GM18858 (cell line): ENCODE results near the gene PFKL.
"Not testable (repeated sequence)": the region's sequence is repeated elsewhere in the genome, so short reads cannot be mapped to it uniquely, and the experiment has no call there.

Source experiments
- ATAC-seq: cut with Tn5 transposase; IDR thresholded peaks from one replicate; pipeline ENCODE4 v1.9.1; 2021; ENCODE audit not compliant: unreplicated experiment

The PFKL gene

DNA sequence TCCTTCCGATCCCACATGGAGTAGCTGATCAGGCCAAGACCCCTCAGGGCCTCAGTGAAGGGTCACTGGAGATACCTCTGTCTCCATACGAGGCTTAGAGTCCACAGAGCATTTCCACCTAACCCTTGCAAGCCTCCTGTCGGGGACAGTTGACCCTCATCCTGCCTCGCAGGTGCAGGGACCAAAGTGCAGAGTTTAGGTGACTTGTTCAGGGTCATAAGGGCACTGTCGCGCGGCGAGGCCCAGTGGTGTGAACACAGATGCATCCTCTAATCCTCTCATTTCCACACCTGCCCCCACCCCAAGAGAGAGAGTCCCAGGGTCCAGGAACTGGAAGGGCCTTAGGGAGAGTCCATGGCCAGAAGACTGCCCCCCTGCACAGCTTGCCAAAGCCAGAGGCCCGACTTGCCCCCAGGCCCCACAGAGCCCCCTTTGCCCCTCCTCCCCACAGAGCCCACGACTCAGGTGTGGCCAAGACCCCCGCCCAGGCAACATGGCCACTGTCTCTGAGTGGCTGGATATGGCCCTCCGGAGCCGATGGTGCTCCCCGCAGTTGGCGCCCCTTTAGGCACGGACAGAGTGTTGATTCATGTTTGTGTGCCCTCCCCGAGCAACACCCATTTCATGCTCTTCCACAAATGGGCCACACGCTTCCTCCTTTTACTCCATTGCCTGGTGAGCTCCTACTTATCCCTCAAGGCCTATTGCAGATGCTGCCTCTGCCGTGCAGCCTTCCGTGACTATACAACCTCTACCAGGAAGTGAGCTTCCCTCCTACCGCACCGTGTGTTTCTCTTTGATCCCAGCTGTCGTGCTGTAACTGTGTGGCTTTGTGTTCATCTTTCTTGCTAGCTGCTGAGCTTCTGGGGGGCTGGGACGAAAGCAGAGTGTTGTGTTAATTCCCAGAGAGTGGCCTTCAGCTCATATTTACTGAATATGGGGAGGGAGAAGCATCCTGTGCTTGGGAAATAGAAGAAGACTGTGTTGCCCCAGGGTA, 55.2 kb downstream of the PFKL start:
- no peak for ATAC-seq

DNA sequence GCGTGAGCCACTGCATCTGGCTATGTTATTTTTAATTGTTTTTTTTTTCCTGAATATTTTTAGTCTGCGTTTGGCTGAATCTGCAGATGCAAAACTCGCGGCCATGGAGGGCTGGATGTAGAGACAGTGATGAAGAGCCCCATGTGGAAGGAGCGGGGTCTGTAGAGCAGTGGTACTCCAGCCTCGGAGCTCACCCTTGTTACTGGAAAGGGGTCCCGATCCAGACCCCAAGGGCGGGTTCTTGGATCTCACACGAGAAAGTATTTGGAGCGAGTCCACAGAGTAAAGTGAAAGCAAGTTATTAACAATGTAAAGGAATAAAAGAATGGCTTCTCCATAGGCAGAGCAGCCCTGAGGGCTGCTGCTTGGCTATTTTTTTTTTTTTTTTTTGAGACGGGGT, 56.3 kb downstream of the PFKL start:
- no peak for ATAC-seq

DNA sequence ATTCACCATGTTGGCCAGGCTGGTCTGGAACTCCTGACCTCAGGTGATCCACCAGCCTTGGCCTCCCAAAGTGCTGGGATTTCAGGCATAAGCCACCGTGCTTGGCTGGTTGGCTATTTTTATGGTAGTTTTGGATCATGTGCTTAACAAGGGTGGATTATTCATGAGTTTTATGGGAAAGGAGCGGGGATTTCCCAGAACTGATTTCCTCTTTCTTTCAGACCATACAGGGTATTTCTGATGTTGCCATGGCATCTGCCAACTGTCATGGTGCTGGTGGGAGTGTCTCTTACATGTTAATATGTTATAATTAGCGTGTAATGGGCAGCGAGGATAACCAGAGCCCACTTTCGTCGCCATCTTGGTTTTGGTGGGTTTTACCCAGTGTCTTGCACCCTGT, 56.8 kb downstream of the PFKL start:
- ATAC-seq, result no peak

DNA sequence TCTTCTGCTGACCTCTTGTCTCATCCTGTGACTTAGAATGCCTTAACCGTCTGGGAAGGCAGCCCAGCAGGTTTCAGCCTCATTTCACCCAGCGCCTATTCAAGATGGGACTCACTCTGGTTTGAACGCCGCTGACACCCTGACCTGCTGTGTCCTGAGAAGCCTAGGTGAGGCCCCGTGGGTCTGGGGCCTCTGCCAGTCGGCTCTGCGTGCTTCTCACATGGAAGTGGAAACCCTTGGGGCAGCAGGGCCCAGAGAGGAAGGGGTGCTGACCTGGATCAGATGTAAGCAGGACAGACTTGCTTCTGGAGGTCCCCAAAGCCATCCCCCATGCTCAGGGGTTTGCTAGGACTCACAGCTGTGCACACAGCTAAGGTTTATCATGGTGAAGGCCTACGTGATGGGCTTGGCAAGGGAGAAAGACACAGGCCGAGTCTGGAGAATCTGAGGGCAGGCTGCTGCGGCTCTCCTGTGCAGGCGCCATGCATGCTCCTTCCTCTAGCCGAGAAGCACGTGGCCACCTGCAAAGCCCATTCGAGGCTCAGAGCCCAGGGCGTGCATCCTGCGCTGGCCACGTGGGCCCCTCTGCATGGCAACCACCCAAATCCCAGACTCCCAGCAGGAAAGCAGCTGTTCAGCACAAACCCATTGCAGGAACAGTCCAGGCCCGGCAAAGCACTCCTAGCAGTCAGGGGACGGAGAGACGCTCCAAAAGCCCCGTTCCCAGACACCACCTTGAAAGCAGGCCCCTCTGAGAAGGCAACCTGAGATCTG, 57.4 kb downstream of the PFKL start:
- no peak for ATAC-seq

DNA sequence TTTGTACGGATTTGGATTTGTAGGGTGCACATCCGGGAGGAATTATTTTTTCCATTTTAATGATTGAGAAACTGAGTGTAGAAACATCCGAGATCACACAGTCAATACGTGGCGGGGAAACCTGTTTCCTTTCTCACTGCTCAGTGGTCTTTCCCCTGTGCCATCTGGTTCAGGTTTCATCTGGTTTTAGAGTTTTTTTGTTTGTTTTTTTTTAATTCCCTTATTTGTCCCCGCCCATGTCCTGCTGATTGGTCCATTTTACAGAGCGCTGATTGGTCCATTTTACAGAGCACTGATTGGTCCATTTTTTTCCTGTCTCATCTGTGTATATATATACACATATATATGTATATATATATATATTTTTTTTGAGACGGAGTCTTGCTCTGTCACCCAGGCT, 59.5 kb downstream of the PFKL start:
- no peak for ATAC-seq

DNA sequence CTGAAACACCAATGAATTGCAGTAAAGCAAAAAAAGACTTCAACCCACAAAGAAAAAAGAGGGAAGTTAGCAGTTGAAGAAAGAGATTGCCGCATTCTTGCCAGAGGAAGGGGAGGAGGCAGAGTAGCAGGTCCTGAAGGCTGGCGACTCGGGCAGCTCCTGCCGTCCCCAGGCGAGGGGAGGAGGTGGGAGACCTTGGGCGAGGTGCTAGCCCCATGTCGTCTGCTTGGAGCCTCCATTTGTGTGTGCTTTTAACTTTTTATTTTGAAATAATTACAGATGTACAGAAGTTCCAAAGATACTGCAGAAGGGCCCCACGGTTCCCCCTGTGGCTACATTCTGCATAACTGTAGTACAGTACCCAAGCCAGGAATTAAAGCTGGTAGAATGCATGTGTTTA, 60.3 kb downstream of the PFKL start:
- no peak for ATAC-seq

DNA sequence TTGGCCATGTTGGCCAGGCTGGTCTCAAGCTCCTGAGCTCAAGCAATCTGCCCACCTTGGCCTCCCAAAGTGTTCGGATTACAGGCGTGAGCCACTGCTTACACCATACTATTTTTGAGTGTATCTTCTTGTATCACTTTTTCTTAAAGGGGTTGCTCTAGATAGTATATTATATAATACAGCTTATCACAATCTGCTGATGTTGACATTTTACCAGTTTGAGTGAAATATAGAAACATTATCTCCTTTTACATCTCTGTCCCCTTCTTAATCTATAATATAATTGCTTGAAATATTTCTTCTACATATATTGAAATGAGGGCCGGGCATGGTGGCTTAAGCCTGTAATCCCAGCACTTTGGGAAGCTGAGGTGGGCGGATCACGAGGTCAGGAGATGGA, 62.0 kb downstream of the PFKL start:
- not testable (repeated sequence) for ATAC-seq

DNA sequence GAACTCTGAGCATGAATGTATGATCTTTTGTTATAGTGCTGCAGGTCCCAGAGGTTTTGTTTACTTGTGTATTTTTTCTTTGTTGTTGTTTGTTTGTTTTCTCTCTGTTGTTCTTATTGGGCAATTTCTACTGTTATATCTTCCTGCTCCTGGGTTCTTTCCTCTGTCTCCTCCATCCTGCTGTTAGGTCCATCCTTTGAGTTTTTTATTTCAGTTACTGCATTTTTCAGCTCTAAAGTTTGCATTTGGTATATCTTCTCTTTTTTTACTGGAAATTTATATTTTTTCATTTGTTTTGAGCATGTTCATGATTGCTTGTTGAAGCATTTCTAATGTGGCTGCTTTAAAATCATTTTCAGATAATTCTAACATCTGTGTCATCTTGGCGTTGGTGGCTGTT, 63.4 kb downstream of the PFKL start:
- ATAC-seq, result no peak

DNA sequence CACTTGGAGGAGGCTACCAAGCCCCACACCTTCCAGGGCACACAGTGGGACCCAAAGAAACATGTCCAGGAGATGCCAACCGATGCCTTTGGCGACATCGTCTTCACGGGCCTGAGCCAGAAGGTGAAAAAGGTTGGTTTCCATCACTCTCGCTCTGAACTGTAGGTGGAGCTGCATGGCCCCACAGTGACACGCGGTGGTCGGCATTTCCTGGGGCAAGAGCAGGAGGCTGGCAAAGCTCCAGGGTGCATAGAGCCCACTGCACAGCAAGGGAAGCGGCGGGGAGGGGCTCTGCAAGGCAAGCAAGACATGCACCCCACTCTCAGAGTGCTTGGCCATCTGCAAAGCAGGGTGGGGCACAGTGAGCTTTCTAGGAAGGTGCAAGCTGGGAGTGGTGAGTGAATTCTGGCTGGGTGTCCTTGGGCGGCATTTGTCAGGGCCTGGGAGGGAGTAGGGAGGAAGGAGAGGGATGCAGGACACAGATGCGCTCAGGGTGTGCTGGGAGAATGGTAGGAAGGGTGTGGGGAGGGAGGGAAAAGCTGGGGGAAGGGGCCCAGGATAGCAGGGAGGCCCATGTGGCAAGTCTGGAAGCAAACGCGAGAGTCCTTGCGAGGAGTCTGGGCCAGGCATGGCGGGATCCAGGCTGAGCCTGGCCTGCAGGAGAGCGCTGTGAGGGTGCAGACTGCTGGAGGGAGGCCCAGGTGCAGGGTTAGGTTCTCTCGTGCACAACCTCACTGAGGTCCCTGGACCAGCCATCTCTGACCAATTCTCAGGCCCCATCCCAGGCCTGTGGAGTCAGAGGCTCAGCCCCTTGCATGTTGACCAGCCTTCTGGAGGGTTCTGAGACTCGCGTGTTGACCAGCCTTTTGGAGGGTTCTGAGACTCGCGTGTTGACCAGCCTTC, 64.5 kb downstream of the PFKL start:
- ATAC-seq, result no peak

DNA sequence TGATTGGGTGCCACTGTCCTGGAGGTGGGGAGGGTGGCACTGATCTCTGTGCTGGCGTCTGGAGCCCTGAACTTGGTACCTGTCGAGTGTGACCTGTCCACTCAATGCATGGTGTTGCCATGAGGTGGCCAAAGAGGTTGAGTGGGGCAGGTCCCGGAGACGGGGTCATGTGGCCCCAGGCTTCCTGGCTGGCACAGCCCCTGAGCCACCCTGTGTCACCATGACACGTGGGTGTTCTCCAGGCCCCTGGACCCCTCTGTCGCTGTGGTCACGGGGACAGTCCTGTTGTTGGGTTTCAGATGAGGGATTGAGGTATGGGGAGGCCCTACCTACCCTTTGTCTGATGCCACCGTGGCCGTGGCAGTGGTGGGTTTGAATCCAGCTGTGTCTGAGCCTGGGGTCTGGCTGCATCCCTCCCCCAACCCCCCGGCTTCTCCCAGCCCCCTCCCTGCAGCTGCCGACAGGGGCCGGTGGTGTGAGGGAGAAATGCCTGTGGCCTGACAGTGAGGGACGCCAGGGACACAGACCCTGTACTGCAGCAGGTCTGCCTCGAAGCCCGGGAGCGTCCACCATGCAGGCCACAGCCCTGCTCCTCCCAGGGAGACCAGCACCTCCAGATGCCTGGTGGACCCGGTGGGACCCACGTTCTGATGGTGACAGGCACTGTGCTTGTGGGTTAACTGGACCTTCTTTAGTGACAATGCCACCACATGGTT, 65.6 kb downstream of the PFKL start:
- ATAC-seq, result no peak

DNA sequence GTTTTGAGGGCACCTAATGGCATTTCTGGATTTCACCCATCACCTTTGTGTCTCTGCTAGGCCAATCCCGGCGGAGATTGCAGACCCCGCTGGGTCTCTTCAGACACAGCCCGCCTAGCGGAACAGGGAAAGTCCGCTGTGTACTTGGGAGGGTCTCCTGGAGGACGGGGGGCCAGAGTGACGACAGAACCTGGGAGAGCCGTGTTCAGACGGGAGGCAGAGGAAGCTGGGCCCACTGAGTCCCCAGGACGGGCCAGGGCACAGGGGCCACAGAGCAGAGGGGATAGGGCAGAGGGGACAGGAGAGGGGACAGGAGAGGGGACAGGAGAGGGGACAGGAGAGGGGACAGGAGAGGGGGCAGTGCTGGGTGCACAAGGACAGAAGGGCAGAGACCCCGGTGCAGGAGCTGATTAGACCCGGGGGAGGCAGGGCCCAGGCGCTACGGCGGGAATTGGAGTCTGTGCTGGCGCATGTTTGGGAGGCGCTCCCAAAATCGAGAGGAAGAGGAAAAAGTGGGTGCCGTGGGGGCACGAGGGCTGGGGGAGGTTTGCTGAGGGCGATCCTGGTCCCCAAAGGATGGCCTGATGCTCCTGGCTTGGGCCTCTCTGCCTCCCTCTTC, 66.2 kb downstream of the PFKL start:
- ATAC-seq, result no peak

DNA sequence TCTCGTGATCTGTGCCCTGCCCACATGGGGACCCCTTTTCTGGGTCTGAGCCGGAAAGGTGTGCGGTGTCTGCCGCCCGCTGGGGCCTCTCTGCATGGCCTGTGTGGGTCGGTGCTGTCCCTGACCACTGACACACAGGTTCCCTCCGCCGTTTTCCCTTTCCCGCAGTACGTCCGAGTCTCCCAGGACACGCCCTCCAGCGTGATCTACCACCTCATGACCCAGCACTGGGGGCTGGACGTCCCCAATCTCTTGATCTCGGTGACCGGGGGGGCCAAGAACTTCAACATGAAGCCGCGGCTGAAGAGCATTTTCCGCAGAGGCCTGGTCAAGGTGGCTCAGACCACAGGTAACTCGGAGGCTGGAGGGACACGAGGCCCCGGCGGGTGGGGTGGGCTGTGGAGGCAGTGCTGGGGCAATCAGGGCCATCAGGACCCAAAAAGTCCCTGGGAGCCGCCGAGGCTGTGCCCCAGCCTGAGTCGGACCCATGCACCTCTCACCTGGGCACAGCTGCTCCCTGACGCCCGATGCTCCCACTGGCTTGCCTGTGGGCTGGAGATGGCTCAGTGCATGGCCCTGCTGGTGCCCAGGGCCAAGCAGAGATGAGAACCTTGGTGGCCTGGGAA, 66.8 kb downstream of the PFKL start:
- ATAC-seq, result no peak

DNA sequence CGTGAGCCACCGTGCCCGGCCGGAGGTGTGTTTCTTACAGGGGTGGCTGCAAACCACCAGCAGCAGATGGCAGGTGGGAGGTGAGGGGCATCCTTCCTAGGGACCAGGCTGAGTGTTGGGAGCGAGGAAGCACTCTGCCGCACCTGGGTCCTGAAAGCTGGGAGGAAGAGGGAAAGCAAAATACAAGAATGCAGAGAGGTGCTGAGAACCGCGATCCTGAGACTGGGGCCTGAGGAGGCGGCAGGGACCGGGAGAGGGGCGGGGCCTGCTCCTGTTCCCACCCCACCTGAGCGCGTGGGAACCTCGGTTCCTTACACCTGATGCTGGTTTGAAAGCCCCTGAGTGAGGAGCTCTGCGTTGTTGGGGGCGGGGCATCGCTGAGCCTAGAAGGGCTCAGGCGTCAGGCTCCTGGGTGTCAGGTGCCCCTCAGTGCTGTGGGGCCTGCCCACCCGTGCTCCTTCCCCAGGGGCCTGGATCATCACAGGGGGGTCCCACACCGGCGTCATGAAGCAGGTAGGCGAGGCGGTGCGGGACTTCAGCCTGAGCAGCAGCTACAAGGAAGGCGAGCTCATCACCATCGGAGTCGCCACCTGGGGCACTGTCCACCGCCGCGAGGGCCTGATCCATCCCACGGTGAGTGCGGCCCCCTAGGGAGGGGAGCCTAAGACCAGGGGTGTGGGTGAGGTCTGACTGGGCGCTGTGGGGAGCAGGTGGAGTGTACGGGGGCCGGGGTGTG, 69.0 kb downstream of the PFKL start:
- ATAC-seq, result no peak

DNA sequence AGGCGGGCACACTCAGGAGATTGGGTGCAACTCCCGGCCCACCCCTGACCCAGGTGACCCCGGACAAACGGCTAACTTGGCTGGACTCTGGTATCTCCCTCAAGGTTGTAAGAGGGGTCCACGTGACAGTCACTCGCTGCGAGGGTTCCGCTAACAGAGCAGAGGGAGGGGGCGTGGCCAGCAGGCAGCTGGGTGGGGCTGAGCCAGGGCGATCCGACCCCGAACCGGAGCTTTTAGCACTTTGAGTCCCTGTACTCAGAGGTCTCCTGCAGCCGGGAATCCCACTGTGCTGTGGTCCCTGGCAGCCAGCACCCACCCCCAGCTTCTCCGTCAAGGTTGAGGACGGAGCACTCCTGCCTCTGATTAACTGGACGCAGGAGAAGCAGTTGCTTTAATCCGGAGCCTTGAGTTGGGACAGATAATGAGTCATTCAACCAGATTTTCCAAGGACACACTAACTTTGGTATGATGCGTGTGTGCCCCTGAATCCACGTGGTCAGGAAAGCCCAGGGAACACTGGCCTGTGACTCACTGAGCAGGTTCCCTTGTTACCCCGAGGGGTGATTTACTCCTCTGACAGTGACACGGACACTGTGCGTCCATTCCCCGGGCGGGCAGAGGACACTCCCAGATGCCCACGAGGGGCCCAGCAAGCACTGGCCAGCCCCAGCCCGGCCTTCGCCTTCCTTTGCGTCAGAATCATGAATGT, 70.3 kb downstream of the PFKL start:
- ATAC-seq, result no peak

DNA sequence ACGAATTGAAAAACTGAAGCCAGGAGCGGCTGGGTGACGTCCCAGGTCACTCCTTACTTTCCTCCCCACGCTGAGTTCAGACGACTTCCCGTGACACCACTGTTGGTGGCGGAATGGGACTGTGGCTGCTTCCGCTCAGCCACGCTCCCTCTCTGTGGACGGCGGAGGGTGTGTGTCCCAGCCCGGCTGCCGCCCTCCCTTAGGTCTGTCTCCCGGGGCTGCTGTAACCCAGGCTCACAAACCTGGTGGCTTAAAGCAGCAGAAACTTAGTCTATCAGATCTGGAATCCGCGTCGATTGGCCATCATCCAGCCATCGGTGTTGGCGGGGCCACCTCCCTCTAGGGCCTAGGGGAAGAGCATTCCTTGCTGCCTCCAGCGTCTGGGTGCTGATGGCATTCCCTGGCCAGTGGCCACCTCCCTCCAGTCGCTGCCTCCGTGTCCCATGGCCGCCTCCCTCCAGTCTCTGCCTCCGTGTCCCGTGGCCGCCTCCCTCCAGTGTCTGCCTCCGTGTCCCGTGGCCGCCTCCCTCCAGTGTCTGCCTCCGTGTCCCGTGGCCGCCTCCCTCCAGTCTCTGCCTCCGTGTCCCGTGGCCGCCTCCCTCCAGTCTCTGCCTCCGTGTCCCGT, 71.0 kb downstream of the PFKL start:
- no peak for ATAC-seq

DNA sequence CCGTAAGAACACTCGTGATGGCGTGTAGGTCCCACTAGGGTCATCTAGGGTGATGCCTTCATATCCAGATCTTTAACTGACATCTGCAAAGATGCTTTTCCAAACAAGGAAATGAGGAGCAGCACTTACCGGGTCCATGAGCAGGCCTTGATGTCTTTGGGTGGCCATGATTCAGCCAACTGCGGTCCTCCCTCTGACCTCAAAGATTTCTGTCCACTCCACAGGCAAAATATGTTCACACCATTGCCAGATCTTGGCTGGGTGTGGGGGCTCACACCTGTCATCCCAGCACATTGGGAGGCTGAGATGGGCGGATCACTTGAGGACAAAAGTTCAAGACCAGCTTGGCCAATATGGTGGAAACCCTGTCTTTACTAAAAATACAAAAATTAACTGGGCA, 71.7 kb downstream of the PFKL start:
- no peak for ATAC-seq

DNA sequence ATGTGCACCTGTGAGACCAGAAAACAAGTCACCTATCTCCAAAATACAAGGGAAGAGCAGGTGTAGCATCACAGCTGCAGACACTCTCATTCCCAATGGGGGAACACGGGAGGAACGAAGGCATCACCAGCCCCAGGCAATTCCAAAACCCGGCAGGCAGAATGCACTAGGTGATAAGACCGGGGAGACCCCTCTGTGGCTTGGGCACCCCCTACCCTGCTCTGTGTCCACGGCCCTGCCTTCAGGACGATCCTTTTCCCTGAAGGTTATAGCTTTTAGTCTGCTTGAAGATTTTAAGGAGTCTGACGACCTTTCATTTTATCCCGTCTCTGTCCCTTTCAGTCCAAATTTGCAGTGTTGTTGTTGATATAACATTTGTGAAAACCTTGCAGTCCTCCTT, 72.8 kb downstream of the PFKL start:
- ATAC-seq, result no peak
